Neuron (in vitro differentiated cells): ENCODE data around the gene USP4.
"Not testable (repeated sequence)": the region's sequence is repeated elsewhere in the genome, so short reads cannot be mapped to it uniquely, and the experiment has no call there.

Source experiments
- H2AFZ ChIP-seq: one replicate; pipeline ENCODE4 v1.6.1; 2013; ENCODE audit warnings: low read depth, mild to moderate bottlenecking, inconsistent platforms, low read length, moderate library complexity
- H3K27me3 ChIP-seq: one replicate; pipeline ENCODE4 v1.6.1; 2013; ENCODE audit warnings: low read length; ENCODE audit not compliant: insufficient read depth
- H3K36me3 ChIP-seq: one replicate; pipeline ENCODE4 v1.6.1; 2013; ENCODE audit warnings: low read length; ENCODE audit not compliant: insufficient read depth
- H3K4me1 ChIP-seq: one replicate; pipeline ENCODE4 v1.6.1; 2013; ENCODE audit warnings: low read length; ENCODE audit not compliant: insufficient read depth
- H3K4me3 ChIP-seq: 2 replicates; pipeline ENCODE4 v1.5.1; 2013; ENCODE audit warnings: mild to moderate bottlenecking, low read length, moderate library complexity
- H3K9me3 ChIP-seq: one replicate; pipeline ENCODE4 v1.6.1; 2013; ENCODE audit warnings: low read length

Gene USP4

GRCh38 chr3:49341996-49342395 is 2.1 kb upstream of the USP4 start:
- Histone ChIP-seq H3K4me1 (peaks cover 5% of the 10 kb centered on the region), H3K4me3 (no peak overlapping the region), H3K36me3 (no peaks in the 10 kb centered on the region), H2AFZ (no peak overlapping the region), H3K9me3 (no peaks in the 10 kb centered on the region), H3K27me3 (no peaks in the 10 kb centered on the region)

- peak overlapping the region; percentile 66 for H3K4me3 ChIP-seq
- H3K4me1 ChIP-seq, result peaks cover 5% of the 10 kb centered on the region
- H3K27me3 ChIP-seq, result no peaks in the 10 kb centered on the region
- no peaks in the 10 kb centered on the region for H3K9me3 ChIP-seq
- H2AFZ ChIP-seq, result peak overlapping the region; percentile 84
- peaks cover 15% of the 10 kb centered on the region for H3K36me3 ChIP-seq
Observed at GRCh38 chr3:49339581-49339940, 292 bp downstream of the USP4 start.

DNA sequence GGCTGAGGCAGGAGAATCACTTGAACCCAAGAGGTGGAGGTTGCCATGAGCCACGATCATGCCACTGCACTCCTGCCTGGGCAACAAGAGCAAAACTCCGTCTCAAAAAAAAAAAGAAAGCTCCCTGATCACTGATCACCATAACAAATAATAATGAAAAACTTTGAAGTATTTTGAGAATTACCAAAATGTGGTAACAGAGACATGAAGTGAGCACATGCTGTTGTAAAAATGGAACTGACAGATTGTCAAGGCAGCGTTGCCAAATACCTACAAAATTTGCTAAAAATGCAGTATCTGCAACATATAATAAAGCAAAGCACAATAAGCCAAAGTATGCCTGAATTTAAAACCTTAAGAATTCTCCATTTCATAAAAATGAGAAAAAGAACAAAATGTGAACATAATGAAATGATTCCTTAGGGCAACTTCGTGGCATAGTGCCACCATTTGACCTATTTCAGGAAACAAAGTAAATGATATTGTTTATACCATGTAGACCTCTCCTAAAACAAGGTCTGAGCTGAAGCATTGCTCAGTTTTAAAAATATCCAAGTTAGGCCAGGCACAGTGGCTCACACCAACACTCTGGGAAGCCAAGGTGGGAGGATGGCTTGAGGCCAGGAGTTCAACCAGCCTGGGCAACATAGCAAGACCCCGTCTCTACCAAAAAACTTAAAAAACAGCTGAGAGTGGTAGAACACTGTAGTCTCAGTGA is 5.8 kb downstream of the USP4 start:
- H2AFZ ChIP-seq, result no peak overlapping the region
- peaks cover 45% of the 10 kb centered on the region for H3K36me3 ChIP-seq
- no peaks in the 10 kb centered on the region for H3K27me3 ChIP-seq
- H3K4me3 ChIP-seq, result no peak overlapping the region
- H3K9me3 ChIP-seq, result peaks cover 3% of the 10 kb centered on the region
- H3K4me1 ChIP-seq, result no peaks in the 10 kb centered on the region

GRCh38 chr3:49333091-49333490 is 6.8 kb downstream of the USP4 start:
- H3K36me3 ChIP-seq, result peaks cover 49% of the 10 kb centered on the region
- H2AFZ ChIP-seq, result no peak overlapping the region
- no peak overlapping the region for H3K4me3 ChIP-seq
- H3K4me1 ChIP-seq, result no peaks in the 10 kb centered on the region
- H3K27me3 ChIP-seq, result no peaks in the 10 kb centered on the region
- peaks cover 3% of the 10 kb centered on the region for H3K9me3 ChIP-seq

DNA sequence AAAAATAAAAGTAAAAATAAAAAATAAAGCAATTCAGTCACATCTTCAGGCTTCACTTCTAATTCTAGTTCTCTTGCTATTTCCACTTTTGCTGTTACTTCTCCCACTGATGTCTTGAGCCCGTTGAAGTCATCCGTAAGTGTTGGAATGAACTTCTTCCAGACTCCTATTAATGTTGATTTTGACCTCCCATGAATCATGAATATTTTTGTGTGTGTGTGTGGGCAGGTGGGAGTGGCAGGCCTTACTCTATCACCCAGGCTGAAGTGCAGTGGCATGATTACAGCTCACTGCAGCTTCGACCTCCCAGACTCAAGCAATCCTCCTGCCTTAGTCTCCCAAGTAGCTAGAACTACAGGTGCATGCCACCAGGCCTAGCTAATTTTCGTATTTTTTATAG is 10.7 kb downstream of the USP4 start:
- H3K36me3 ChIP-seq, result peaks cover 62% of the 10 kb centered on the region
- no peak overlapping the region for H2AFZ ChIP-seq
- H3K27me3 ChIP-seq, result no peaks in the 10 kb centered on the region
- H3K4me1 ChIP-seq, result no peaks in the 10 kb centered on the region
- peaks cover 3% of the 10 kb centered on the region for H3K9me3 ChIP-seq
- H3K4me3 ChIP-seq, result no peak overlapping the region

- peaks cover 63% of the 10 kb centered on the region for H3K36me3 ChIP-seq
- H2AFZ ChIP-seq, H3K4me3 ChIP-seq, H3K27me3 ChIP-seq, H3K9me3 ChIP-seq, H3K4me1 ChIP-seq: not testable (repeated sequence)
Observed at GRCh38 chr3:49328350-49328749, 11.5 kb downstream of the USP4 start.

- H2AFZ ChIP-seq, result no peak overlapping the region
- H3K9me3 ChIP-seq, result peaks cover 3% of the 10 kb centered on the region
- H3K27me3 ChIP-seq, result no peaks in the 10 kb centered on the region
- H3K4me1 ChIP-seq, result no peaks in the 10 kb centered on the region
- no peak overlapping the region for H3K4me3 ChIP-seq
- peaks cover 61% of the 10 kb centered on the region for H3K36me3 ChIP-seq
Observed at GRCh38 chr3:49327485-49327884, 12.4 kb downstream of the USP4 start.

DNA sequence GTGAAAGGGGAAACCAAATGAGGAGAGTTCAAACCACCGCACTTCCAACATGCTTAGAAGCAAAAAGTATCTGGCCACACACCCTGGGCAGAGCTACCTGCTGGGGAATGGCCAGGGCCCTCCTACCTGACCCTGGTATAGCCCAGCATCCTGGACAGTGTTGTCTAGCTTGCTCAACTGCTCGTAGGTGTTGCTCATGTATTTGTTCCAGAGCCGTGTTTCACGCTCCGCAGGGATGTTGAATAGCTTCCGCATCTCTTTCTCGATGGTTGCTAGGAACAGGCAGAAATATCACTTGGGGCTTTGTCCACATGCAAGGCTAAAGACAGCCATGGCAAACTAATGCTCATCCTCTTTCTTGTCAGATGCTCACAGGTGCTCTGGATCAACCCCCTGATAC is 15.1 kb downstream of the USP4 start:
- H3K27me3 ChIP-seq, result no peaks in the 10 kb centered on the region
- no peak overlapping the region for H2AFZ ChIP-seq
- no peaks in the 10 kb centered on the region for H3K9me3 ChIP-seq
- peaks cover 73% of the 10 kb centered on the region for H3K36me3 ChIP-seq
- no peaks in the 10 kb centered on the region for H3K4me1 ChIP-seq
- H3K4me3 ChIP-seq, result no peak overlapping the region

DNA sequence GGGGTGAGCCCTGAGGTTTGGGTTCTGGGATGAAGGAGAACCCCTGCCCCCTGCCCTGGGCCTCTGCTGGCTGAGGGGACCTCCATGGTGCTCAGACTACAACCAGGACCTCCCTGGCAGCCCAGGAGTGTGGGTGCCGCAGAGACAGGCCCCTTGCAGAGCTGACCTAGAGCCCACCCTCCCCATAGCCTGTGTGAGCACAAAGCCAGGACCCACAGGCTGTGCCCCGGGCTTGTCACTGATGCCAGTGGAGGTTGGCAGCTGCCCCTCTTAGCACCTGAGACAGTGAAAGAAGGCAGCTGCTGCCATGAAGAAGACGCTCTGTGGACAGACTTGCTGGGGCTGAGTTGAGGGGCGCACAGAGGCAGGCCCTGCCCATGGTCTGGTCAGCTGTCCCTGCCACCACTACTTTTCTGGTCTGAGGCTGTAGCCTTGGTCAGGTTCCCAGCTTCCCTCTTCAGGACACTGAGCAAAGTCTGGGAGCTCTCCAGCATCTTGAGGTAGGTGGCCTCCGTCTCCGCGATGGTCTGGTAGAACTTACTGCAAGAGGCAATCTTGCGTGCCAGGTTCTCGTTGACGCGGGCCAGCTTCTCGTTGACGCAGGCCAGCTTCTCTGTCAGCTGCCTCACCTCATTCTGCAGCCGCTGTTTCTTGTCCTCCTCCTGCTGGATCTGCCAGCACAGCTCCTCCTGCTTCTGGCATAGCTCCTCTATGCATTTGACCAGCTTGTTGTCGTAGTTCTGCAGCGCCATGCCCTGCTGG is 23.0 kb downstream of the USP4 start:
- Histone ChIP-seq H3K27me3 (no peaks in the 10 kb centered on the region), H3K36me3 (peaks cover 56% of the 10 kb centered on the region), H3K4me3 (no peak overlapping the region), H3K9me3 (no peaks in the 10 kb centered on the region), H3K4me1 (no peaks in the 10 kb centered on the region), H2AFZ (no peak overlapping the region)

GRCh38 chr3:49313896-49314688 is 25.8 kb downstream of the USP4 start:
- H3K4me3 ChIP-seq, result no peak overlapping the region
- no peak overlapping the region for H2AFZ ChIP-seq
- peaks cover 54% of the 10 kb centered on the region for H3K36me3 ChIP-seq
- H3K9me3 ChIP-seq, result no peaks in the 10 kb centered on the region
- no peaks in the 10 kb centered on the region for H3K27me3 ChIP-seq
- no peaks in the 10 kb centered on the region for H3K4me1 ChIP-seq

DNA sequence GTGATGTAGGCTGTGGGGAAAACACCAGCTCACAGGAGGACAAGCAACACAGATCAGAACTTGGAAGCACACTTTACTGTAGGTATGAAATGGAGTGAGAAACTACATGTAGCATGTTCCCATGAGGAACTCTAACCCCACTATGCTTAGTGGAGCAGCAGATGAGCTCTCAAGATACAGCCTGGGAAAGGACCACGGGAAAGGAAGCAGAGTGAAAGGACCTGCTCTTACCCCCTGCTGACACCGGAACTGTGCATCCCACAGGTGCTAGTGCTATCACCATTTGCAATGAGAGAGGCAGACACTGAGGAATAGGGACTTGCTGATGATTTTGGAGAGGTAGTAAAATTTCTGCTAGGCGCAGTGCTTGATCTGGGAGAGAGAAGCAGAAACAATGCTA is 28.6 kb downstream of the USP4 start:
- no peak overlapping the region for H2AFZ ChIP-seq
- no peaks in the 10 kb centered on the region for H3K9me3 ChIP-seq
- H3K4me1 ChIP-seq, result no peaks in the 10 kb centered on the region
- H3K4me3 ChIP-seq, result no peak overlapping the region
- H3K27me3 ChIP-seq, result no peaks in the 10 kb centered on the region
- H3K36me3 ChIP-seq, result peaks cover 55% of the 10 kb centered on the region

DNA sequence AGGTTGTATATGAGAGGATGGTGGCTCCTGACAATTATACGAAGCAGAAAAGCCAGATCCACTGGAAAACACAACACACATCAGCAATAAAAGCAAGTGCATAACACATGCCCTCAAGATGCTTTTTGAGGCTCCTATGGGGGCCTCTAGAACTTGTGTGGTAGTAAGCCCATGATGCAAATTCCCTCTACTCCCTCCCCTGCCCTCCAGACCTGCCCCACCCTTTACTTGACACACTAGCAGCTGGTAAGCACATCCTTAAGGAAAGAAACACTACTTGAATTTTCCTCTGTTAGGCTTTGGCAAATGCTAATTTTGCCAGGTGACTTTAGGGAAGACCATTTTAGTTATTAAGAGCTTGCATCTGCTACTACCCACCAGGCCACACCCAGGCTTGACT is 29.2 kb downstream of the USP4 start:
- H3K4me3 ChIP-seq, result no peak overlapping the region
- no peaks in the 10 kb centered on the region for H3K9me3 ChIP-seq
- H3K27me3 ChIP-seq, result no peaks in the 10 kb centered on the region
- peaks cover 59% of the 10 kb centered on the region for H3K36me3 ChIP-seq
- H2AFZ ChIP-seq, result no peak overlapping the region
- H3K4me1 ChIP-seq, result no peaks in the 10 kb centered on the region

GRCh38 chr3:49305608-49306007 is 34.2 kb downstream of the USP4 start:
- H2AFZ ChIP-seq, result no peak overlapping the region
- H3K36me3 ChIP-seq, result peaks cover 67% of the 10 kb centered on the region

More at GRCh38 chr3:49305608-49306007, 34.2 kb downstream of the USP4 start:
- Histone ChIP-seq H3K4me3 (no peak overlapping the region), H3K27me3 (no peaks in the 10 kb centered on the region), H3K9me3 (peaks cover 3% of the 10 kb centered on the region), H3K4me1 (no peaks in the 10 kb centered on the region)
